ENCODE data around the gene RBM26. TPM values are rescaled to one million over a fixed set of nuclear protein-coding genes. Genes with fewer than 3 reads are reported as not detected.
A peak's percentile ranks its signal among the peaks of the same experiment; 100 is the strongest.

RBM26 gene
- total RNA-seq, 2 experiments from 2014 or later, result 65.2 to 66.0 TPM

DNA sequence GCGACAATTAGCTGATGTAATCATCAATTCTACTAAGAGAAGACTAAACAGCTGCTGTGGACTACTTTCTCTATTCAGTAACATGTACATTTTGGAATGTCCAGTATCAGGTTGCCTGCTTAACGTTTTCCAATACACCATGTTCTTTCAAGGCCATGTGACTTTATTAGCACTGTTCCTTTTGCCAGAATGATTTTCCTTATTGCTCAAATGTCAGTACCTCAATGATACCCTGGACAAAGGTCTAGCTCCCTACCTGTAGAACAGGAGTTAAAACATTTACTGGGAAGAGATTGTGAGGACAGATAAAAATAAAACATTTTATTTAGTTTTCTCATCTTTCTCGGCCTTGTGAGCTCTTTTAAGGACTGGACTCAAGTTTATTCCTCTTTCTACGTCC, 3.8 kb upstream of the RBM26 start:
- Mint-ChIP-seq H3K27me3 (no peaks in the 10 kb centered on the region), H3K36me3 (peaks cover 7% of the 10 kb centered on the region), H3K9me3 (ENCODE audit: low read depth) (no peaks in the 10 kb centered on the region), H3K4me3 (no peak overlapping the region), H3K27ac (no peak overlapping the region), H3K4me1 (peaks cover 20% of the 10 kb centered on the region)
- CTCF ChIA-PET, result interaction anchor here (2.5 kb wide), 1 partner anchor 14 kb away, joined by 11 read pairs; no protein-coding TSS in a partner anchor
- ATAC-seq (no peak), DNase-seq (no peak)

DNA sequence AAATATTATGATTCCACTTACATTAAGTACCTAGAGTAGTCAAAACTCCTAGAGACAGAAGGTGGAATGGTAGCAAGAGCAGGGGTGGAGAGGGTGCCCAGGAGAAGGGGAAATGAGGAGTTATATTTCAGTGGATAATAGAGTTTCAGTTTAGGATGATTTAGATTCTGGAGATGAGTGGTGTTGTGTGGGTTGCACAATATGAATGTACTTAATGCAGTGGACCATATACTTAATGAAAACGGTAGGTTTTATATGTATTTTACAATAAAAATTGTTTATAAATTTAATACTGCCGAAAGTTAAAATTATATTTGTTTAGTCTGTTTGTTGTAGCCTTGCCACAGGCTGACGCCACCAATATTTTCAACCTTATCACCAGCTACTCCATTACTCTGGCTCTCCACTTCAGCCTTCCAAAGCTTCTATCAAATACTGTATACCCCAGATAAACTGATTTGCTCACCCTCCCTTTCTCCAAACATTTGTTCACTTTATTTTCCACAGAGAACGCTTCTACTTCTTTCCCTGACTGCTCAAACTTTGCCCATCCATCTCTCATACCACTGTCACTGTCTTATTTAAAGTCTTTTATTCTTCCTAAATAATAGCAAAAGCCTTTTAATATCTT, 1.4 kb upstream of the RBM26 start:
- H3K27ac Mint-ChIP-seq, result peak overlapping the region; percentile 96
- H3K4me3 Mint-ChIP-seq, result peak overlapping the region; percentile 30
- H3K36me3 Mint-ChIP-seq, result peaks cover 7% of the 10 kb centered on the region
- no peak for ATAC-seq
- H3K27me3 Mint-ChIP-seq, result no peaks in the 10 kb centered on the region
- H3K4me1 Mint-ChIP-seq, result peaks cover 28% of the 10 kb centered on the region
- no peaks in the 10 kb centered on the region for H3K9me3 Mint-ChIP-seq (ENCODE audit: low read depth)
- CTCF ChIA-PET, result interaction anchor here (0.8 to 1.3 kb wide), 4 partner anchors 17 to 134 kb away, joined by 3 to 9 read pairs (median 3); no protein-coding TSS in a partner anchor
- no peak for DNase-seq

DNA sequence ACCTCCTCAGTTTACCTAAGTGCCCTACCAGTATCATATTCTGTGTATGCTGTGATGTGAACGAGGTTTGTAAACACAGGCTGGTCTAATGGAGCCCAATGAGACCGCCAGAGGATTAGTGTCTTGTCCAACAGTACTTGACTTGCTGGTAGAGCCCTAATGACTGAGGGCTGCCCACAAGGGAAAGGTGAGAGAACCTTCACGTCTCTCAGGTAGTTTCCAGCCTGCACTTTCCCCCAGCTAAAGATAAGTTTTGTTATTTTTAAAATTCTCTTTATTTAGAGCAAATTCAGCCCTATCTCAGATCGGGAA, 498 bp upstream of the RBM26 start:
- Mint-ChIP-seq H3K9me3 (ENCODE audit: low read depth) (no peaks in the 10 kb centered on the region), H3K36me3 (peaks cover 9% of the 10 kb centered on the region), H3K27ac (peak overlapping the region; percentile 96), H3K27me3 (no peaks in the 10 kb centered on the region), H3K4me3 (no peak overlapping the region), H3K4me1 (peaks cover 35% of the 10 kb centered on the region)
- CTCF ChIA-PET, result interaction anchor here (0.8 to 1.4 kb wide), 7 partner anchors 18 to 135 kb away, joined by 3 to 9 read pairs (median 3); partner anchors contain the start of gene NDFIP2
- DNase-seq (no peak), ATAC-seq (peak; percentile 28)

DNA sequence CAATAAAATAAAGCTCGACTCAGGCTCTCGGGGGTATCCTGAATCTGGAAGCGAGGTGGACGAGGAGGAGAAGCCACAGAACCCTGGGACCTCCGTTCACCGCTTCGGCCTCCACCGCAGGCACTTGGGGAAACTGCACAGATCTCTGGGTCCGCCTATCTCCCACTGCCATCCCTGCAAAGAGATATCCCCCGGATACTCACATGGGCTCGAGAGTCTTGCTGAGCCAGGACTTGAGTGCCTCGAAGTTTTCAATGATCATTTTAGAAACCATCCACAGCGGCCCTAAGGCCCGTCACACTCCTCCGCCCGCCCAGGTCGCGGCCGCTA, 589 bp downstream of the RBM26 start:
- CTCF ChIA-PET, result interaction anchor here (0.8 to 2.1 kb wide), 9 partner anchors 14 to 746 kb away, joined by 3 to 10 read pairs (median 3); no protein-coding TSS in a partner anchor
- H3K36me3 Mint-ChIP-seq, result peaks cover 12% of the 10 kb centered on the region
- no peaks in the 10 kb centered on the region for H3K27me3 Mint-ChIP-seq
- no peaks in the 10 kb centered on the region for H3K9me3 Mint-ChIP-seq (ENCODE audit: low read depth)
- peaks cover 43% of the 10 kb centered on the region for H3K4me1 Mint-ChIP-seq
- DNase-seq (no peak), ATAC-seq (no peak)
- H3K4me3 Mint-ChIP-seq, result no peak overlapping the region
- no peak overlapping the region for H3K27ac Mint-ChIP-seq

DNA sequence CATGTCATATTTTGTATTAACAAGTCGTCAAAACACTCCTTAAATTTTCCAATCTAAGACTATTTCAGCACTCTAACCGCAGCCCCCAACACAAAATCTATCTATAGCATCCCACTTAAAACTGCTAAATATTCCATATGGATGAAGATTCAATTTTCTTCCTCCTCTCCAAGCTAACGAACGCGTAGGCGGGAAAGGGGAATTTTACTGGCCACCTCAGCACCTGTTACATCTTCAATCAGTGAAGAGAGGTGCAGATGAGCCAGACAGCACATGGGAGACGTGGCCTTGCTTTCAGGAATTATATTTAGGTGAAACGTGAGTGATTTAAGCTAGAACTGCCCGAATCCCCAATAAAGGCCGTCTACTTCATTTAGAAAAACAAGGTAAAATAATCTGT, 1.1 kb downstream of the RBM26 start:
- CTCF ChIA-PET, result interaction anchor here (1.1 to 2.1 kb wide), 4 partner anchors 14 to 745 kb away, joined by 3 to 10 read pairs (median 5); no protein-coding TSS in a partner anchor
- Mint-ChIP-seq H3K4me3 (no peak overlapping the region), H3K4me1 (peaks cover 48% of the 10 kb centered on the region), H3K27ac (no peak overlapping the region), H3K9me3 (ENCODE audit: low read depth) (no peaks in the 10 kb centered on the region), H3K27me3 (no peaks in the 10 kb centered on the region), H3K36me3 (peaks cover 17% of the 10 kb centered on the region)
- no peak for ATAC-seq
- no peak for DNase-seq

DNA sequence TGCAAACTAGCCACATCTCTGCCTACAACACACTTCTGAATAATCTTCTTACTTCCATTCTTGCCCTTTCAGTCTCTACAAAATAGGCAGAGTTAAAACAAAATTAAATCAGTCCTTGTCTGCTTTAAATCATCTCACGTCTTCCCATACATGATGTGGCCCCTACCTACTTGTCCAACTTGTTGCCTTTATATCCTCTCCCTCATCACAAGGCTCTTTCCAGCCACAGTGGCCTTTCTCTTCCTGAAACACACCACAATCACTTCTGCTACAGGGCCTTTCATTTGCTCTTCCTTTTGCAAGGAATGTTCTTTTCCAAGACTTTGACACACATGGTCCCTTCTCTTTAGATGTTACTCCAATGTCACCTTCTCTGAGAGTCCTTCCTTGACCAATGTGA, 1.7 kb downstream of the RBM26 start:
- H3K4me1 Mint-ChIP-seq, result peaks cover 53% of the 10 kb centered on the region
- no peak for ATAC-seq
- no peak for DNase-seq
- H3K36me3 Mint-ChIP-seq, result peaks cover 23% of the 10 kb centered on the region
- no peak overlapping the region for H3K27ac Mint-ChIP-seq
- H3K4me3 Mint-ChIP-seq, result no peak overlapping the region
- no peaks in the 10 kb centered on the region for H3K27me3 Mint-ChIP-seq
- CTCF ChIA-PET, result interaction anchor here (1.4 to 3.7 kb wide), 4 partner anchors 11 to 136 kb away, joined by 3 to 13 read pairs (median 8); no protein-coding TSS in a partner anchor
- no peaks in the 10 kb centered on the region for H3K9me3 Mint-ChIP-seq (ENCODE audit: low read depth)

DNA sequence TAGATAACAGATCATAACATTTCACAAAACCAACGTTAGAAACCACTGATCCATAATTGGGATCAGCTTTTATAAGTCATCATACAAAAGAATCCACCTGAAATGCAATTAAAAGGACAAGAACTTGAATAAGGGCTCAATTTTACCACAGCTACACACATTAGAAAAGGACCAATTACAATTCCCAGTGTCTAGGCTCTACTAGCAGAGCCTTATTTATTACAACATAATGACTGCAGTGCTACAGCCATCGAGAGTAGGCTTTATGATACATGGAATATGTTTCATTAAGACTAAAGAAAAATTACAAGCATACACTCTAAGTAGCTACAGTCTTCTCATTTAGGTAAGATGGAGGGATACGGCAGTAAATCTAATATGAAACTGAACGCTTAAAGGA, 2.9 kb downstream of the RBM26 start:
- CTCF ChIA-PET, result interaction anchor here (1.0 to 3.7 kb wide), 5 partner anchors 10 to 118 kb away, joined by 3 to 13 read pairs (median 7); no protein-coding TSS in a partner anchor
- no peak overlapping the region for H3K4me3 Mint-ChIP-seq
- H3K27ac Mint-ChIP-seq, result no peak overlapping the region

DNA sequence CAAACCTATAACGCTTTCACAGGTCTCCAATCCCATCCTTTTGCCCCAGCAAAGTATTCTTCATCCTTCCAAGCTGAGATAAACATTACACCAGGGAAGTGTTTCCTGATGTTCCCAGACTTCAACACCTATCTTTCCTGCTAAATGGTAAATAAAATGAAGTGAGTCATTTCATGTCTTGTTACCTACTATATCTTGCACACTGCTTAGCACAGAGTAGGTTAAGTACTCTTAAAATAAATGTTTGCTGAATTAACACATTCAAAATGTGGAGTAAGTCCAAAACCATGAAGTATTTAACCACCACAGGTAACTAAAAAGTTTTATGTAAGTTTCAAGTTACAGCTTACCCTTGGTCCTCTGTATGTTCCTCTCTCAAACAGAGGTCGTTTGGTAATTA, 3.4 kb downstream of the RBM26 start:
- peaks cover 54% of the 10 kb centered on the region for H3K4me1 Mint-ChIP-seq
- DNase-seq, result no peak
- CTCF ChIA-PET, result interaction anchor here (0.9 to 3.7 kb wide), 5 partner anchors 9 to 119 kb away, joined by 3 to 13 read pairs (median 4); partner anchors contain the start of gene NDFIP2
- no peaks in the 10 kb centered on the region for H3K27me3 Mint-ChIP-seq
- no peaks in the 10 kb centered on the region for H3K9me3 Mint-ChIP-seq (ENCODE audit: low read depth)
- ATAC-seq, result no peak
- no peak overlapping the region for H3K4me3 Mint-ChIP-seq
- H3K36me3 Mint-ChIP-seq, result peaks cover 36% of the 10 kb centered on the region
- no peak overlapping the region for H3K27ac Mint-ChIP-seq

More for the DNA sequence above, 2.9 kb downstream of the RBM26 start:
- ATAC-seq (no peak), DNase-seq (no peak)
- H3K27me3 Mint-ChIP-seq, result no peaks in the 10 kb centered on the region
- H3K36me3 Mint-ChIP-seq, result peaks cover 32% of the 10 kb centered on the region
- no peaks in the 10 kb centered on the region for H3K9me3 Mint-ChIP-seq (ENCODE audit: low read depth)
- peaks cover 57% of the 10 kb centered on the region for H3K4me1 Mint-ChIP-seq

DNA sequence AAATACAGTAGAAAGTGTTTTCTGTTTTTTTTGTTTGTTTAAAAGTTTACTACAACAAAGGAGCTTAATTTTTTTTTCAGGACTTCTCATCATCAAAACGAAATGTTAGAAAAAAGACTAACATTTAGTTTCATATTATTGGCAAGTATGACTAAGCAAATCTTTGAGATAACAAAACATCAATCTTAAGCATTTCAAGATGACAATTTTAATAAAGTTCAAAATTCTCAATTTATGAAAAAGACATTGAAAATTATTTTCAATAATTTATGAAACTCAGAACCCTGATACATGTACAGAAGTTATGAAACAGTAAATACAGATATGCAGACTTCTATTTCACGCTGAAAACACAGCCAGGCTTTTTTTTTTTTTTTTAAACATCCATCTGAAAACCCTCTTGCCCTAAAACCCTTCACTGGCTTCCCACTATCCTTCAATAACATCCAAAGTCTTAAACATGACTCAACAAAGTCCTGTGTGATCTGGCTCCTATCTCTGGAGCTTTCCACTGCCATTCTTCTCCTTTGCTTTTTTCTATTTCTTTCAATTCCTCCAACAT, 3.9 kb downstream of the RBM26 start:
- CTCF ChIA-PET, result interaction anchor here (0.9 to 3.7 kb wide), 4 partner anchors 9 to 79 kb away, joined by 3 to 13 read pairs (median 8); partner anchors contain the start of gene NDFIP2
- H3K27ac Mint-ChIP-seq, result peak overlapping the region; percentile 36
- ATAC-seq (no peak), DNase-seq (no peak)
- H3K27me3 Mint-ChIP-seq, result no peaks in the 10 kb centered on the region
- no peaks in the 10 kb centered on the region for H3K9me3 Mint-ChIP-seq (ENCODE audit: low read depth)
- H3K4me3 Mint-ChIP-seq, result no peak overlapping the region
- H3K36me3 Mint-ChIP-seq, result peaks cover 36% of the 10 kb centered on the region
- peaks cover 50% of the 10 kb centered on the region for H3K4me1 Mint-ChIP-seq

DNA sequence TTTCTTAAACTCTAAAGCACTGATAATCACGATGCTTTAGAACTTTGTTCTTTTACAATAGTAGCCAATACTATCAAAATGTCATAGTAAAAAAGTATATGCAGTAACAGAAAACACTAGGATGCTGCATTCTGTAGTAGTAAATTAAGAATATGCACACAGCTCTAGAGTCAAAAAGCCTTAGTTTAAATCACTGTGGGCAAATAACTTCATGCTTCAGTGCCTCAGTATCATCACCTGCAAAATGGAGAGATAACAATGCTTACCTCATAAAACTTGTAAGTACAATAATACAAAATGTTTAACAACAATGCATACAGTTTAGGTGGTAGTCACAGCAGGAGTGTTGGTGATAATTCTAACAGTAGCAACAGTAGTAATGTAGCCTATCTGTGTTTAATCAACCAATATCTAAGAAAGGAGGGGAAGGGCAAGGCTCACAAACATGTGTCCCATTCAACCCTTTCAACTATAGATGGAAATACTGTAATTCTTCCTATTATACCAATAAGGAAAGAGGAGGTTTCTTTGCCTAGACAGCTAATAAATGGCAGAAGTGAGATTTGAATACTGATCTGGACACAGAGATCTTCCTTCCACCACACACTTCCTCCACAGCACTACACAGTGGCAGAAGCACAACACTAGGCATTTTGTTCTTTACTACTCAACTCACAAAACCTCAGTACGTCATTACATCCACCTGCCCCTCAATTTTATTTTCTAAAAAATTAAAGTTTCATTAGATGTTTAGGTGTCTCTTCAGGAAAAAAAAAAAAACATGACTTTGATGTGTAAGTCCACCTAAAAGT, 4.6 kb downstream of the RBM26 start:
- Mint-ChIP-seq H3K4me1 (peaks cover 48% of the 10 kb centered on the region), H3K27ac (peak overlapping the region; percentile 36)

DNA sequence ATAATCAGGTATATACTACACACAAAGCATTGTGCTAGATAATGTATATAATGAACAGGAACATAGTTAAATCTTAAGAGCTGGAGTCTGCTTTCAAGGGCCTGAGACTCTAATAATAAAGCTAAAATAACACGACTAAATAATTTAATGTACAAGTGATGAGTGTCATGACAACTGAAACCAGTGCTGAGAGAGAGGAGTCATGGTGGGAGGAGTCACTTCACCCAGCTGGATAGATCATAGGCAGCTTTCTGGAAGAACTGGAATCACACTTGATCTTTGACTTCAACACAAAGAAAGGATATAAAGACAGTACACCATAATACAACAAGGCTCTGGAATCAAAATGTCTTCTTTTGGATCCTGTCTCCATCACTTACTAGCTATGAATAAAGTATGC, 7.1 kb downstream of the RBM26 start:
- Mint-ChIP-seq H3K9me3 (ENCODE audit: low read depth) (peaks cover 8% of the 10 kb centered on the region), H3K27ac (peak overlapping the region; percentile 44), H3K4me1 (peaks cover 65% of the 10 kb centered on the region), H3K4me3 (no peak overlapping the region), H3K36me3 (peaks cover 60% of the 10 kb centered on the region), H3K27me3 (no peaks in the 10 kb centered on the region)
- CTCF ChIA-PET, result interaction anchor here (1.2 to 2.8 kb wide), 4 partner anchors 8 to 83 kb away, joined by 4 to 7 read pairs (median 5); no protein-coding TSS in a partner anchor
- DNase-seq (no peak), ATAC-seq (no peak)

More for the DNA sequence above, 4.6 kb downstream of the RBM26 start:
- no peaks in the 10 kb centered on the region for H3K9me3 Mint-ChIP-seq (ENCODE audit: low read depth)
- no peaks in the 10 kb centered on the region for H3K27me3 Mint-ChIP-seq
- peaks cover 43% of the 10 kb centered on the region for H3K36me3 Mint-ChIP-seq
- peak; percentile 14 for ATAC-seq
- peak overlapping the region; percentile 3 for H3K4me3 Mint-ChIP-seq
- DNase-seq, result no peak
- CTCF ChIA-PET, result interaction anchor here (0.9 to 3.7 kb wide), 3 partner anchors 8 to 80 kb away, joined by 3 to 13 read pairs (median 8); partner anchors contain the start of gene NDFIP2

DNA sequence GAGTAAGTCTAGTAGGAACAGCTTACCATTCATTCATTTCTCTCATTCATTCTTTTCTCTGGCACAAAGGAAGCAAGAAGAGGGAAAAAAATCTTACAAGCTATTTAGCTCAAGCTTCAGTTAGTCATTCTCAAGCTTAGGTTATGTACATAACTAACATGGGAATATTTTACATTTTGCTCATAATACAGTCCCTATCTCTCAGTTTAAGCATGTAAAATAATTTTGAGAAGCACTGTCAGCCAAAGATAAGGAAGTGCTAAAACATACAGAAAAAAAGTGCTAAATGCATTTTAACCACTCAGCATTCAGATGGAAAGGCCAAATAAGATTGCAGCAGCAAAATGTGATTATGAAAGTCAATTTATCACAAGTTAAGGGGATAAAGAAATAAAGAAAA, 7.9 kb downstream of the RBM26 start:
- Mint-ChIP-seq H3K4me3 (no peak overlapping the region), H3K27ac (peak overlapping the region; percentile 29), H3K9me3 (ENCODE audit: low read depth) (peaks cover 8% of the 10 kb centered on the region), H3K36me3 (peaks cover 60% of the 10 kb centered on the region), H3K27me3 (no peaks in the 10 kb centered on the region), H3K4me1 (peaks cover 72% of the 10 kb centered on the region)
- ATAC-seq (no peak), DNase-seq (no peak)
- CTCF ChIA-PET, result interaction anchor here (2.0 to 2.8 kb wide), 2 partner anchors 12 to 84 kb away, joined by 5 to 7 read pairs; no protein-coding TSS in a partner anchor

DNA sequence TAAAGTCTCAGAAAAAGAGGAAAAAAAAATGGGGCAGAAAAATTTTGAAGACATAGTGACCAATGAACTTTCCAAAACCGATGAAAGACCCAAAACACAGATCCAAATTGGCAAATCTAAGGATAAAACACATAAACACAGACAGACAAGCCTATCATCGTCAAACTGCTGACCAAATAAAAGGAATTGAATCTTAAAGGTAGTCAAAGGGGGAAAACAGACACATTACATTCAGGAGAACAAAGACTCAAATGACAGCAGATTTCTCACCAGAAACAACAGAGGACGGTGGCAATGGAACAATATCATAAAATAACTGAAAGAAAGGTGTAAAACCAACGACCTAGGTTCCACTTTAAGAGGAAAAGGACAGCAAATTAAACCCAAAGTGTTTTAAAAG, 10.2 kb downstream of the RBM26 start:
- H3K36me3 Mint-ChIP-seq, result peaks cover 51% of the 10 kb centered on the region
- no peak overlapping the region for H3K27ac Mint-ChIP-seq
- DNase-seq, result no peak
- H3K27me3 Mint-ChIP-seq, result no peaks in the 10 kb centered on the region
- CTCF ChIA-PET, result interaction anchor here (0.9 kb wide), 1 partner anchor 28 kb away, joined by 4 read pairs; no protein-coding TSS in a partner anchor
- ATAC-seq, result no peak
- H3K9me3 Mint-ChIP-seq (ENCODE audit: low read depth), result peaks cover 8% of the 10 kb centered on the region
- H3K4me1 Mint-ChIP-seq, result peaks cover 66% of the 10 kb centered on the region
- no peak overlapping the region for H3K4me3 Mint-ChIP-seq
